Choroid plexus epithelial cell (primary cell): ENCODE data around the gene KCNH6.

ENCODE experiments used
- DNase-seq: peaks from one replicate; pipeline ENCODE4 v3.0.0-alpha.2; 2010; ENCODE audit warnings: low read depth
- H3K4me3 ChIP-seq: 2 replicates; pipeline ENCODE4 v1.5.1; 2011; ENCODE audit warnings: low read depth, mild to moderate bottlenecking, control low read depth, low read length, moderate library complexity
- TF ChIP-seq, protein P1 (sequence below): conservative IDR thresholded peaks from 2 replicates; pipeline ENCODE4 v1.5.1; 2011; ENCODE audit warnings: low read depth, mild to moderate bottlenecking, control low read depth, inconsistent platforms, low read length, moderate library complexity

Gene KCNH6

DNA sequence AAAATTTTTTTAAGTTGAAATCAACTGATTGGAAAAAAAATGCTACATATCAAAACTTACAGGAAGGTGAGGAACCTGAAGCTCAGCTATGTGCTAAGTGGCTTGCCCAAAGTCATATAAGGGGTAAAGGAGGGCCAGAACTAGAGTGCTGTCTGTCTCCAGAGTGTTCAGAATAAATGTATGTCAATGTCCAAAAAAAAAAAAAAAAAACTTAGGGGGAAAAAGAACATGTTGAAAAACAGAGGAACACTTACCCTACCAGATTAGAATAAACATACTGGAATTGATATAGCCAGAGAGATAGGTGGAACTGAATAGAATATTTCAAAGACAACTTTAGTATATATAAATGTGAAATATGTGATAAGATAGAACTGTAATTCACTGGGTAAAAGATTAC lies 38.7 kb downstream of the KCNH6 start:
- TF ChIP-seq, protein P1, sequence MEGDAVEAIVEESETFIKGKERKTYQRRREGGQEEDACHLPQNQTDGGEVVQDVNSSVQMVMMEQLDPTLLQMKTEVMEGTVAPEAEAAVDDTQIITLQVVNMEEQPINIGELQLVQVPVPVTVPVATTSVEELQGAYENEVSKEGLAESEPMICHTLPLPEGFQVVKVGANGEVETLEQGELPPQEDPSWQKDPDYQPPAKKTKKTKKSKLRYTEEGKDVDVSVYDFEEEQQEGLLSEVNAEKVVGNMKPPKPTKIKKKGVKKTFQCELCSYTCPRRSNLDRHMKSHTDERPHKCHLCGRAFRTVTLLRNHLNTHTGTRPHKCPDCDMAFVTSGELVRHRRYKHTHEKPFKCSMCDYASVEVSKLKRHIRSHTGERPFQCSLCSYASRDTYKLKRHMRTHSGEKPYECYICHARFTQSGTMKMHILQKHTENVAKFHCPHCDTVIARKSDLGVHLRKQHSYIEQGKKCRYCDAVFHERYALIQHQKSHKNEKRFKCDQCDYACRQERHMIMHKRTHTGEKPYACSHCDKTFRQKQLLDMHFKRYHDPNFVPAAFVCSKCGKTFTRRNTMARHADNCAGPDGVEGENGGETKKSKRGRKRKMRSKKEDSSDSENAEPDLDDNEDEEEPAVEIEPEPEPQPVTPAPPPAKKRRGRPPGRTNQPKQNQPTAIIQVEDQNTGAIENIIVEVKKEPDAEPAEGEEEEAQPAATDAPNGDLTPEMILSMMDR: no peak
- H3K4me3 ChIP-seq: no peak overlapping the region
- no peak for DNase-seq

DNA sequence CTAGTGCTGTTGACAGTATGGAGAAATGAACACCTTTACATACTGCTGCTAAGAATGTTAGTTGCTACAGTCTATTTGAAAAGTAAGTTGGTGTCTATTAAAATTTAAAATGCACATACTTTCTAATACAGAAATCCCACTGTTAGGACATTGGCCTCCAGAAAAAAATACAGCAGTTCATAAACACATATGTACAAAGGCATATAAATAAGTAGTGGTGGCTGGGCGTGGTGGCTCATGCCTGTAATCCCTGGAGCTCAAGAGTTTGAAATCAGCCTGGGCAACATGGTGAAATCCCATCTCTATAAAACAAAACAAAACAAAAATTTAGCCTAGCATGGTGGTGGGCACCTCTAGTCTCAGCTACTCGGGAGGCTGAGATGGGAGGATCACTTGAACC lies 40.2 kb downstream of the KCNH6 start:
- TF ChIP-seq, protein P1: no peak
- H3K4me3 ChIP-seq: no peak overlapping the region
- no peak for DNase-seq

DNA sequence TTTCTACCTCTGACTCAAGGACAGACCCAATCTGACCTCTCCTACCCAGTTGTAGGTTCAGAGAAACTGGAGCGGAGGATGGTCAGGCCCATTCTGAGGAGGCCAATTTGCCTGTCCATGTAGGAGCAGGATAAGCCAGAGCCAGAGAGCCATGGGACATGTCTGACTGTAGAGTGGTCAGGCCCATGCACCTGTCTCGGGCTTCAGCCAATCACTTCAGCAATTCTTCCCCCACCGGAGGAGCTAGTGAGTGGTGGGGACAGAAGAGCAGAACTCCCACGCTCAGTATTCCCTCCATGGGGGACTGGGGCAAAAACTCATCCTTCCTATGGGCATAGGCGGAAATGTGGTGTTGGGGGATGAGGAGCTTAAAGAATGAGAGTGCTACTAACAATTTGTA lies 41.4 kb downstream of the KCNH6 start:
- DNase-seq: no peak
- TF ChIP-seq, protein P1: no peak
- no peak overlapping the region for H3K4me3 ChIP-seq

DNA sequence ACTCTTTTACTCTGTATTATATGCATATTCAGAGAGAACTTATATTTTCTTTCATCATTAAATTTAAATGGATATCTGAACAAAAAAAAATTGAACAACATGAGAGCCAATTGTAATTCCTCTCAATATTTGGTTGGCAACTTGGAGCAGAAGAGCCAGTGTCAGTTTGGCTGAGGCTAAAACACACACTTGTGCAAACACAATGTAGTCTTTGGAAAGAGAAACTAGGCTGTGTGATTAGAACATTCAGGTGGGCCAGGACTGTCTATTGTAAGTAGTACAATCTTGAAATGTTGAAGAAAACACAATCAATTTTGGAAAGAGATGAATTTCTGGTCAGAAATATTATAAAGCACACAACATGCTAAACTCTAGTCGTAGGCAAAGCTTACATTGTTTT lies 44.1 kb downstream of the KCNH6 start:
- no peak for DNase-seq
- TF ChIP-seq, protein P1: no peak
- H3K4me3 ChIP-seq: no peak overlapping the region

DNA sequence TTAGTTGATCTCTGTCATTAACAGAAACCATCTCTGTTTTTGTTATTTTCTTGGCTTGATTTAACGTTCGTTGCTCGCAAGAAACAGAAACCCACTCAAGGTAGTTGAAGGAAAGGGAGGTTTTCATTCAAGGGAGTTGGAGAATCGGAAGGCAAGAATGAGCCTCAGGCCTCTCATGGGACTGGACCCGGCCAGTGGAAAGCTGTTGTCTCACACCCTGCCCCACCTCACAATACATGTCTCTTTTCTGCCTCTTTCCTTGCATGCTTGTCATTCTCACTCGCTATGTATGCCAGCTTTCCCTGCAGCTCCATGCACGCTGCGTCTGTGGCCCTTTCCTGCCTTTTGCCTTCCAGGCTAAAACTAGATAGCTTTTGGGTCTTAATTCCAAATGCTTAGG lies 45.4 kb downstream of the KCNH6 start:
- DNase-seq: no peak
- TF ChIP-seq, protein P1: no peak
- no peak overlapping the region for H3K4me3 ChIP-seq

DNA sequence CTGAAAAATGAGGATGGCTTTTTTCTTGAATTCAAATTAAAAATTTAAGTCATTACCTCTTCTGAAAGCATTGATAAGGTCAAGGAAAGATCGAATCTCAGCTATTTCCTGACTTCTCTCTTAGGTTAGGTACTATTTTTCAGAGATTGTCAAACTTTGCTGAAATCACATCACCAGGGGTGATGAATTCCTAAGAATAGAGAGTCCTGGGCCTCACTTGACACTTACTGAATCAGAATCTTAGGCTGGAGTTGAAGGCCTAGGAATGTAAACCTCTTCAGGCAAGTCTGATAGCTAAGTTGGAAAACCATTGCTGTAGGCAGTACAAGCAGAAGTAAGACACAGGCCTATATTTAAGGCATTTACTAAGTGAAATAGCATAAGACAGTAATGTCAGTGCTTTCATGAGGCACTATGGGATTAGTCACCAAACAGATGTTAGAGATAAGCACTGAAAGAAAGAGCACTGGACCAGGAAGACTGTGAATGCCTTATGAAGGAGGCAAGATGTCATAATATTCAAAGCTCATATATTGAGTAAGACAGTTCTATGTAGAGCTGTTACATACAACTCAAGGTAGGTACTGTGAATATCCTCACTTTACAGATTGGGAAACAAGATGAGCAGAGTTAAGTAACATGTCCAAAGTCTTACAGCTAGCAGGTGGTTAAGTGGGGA lies 48.6 kb downstream of the KCNH6 start:
- H3K4me3 ChIP-seq: no peak overlapping the region
- DNase-seq: peak; percentile 88
- TF ChIP-seq, protein P1: no peak

DNA sequence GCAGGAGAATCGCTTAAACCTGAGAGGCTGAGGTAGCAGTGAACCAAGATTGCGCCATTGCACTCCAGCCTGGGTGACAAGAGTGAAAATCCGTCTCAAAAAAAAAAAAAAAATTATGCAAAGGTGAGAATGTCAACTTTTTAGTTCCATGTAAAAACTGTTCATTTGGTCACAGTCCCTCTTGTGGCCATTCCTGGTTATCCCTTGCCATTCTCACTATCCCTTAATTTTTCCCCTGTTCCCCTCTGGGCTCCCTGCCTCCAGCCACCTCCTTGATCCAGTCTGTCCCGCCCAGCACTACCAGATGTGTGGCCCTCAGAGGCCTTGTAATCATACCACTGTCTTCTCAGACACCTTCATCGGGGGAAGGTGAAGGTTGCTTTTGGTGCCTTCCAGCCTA lies 50.5 kb downstream of the KCNH6 start:
- TF ChIP-seq, protein P1: peak; percentile 51
- no peak for DNase-seq
- no peak overlapping the region for H3K4me3 ChIP-seq
